Heart left ventricle (tissue), 13 donors: ENCODE data around the gene FSHR.

Source experiments
- POLR2A ChIP-seq, 2 donors: fragments of 450-650 bp; IDR thresholded peaks; one replicate each; pipeline ENCODE4 v1.6.1; 2017; ENCODE audit warnings: antibody characterized with exemption in 2 of 2, mild to moderate bottlenecking in 2 of 2, moderate library complexity in 2 of 2
- TF ChIP-seq, protein P1 (sequence below), 12 donors: fragments of 200-600 bp; sonication (generic) in 4 of 12; IDR thresholded peaks; one replicate each; pipeline versions ENCODE4 v1.5.0 to v1.8.0; 2018 to 2022; ENCODE audit warnings: antibody characterized with exemption in 12 of 12, mild to moderate bottlenecking in 5 of 12
- donor health status: ischemic (EF 13 %, LVEDD 7.1; RV severe dilation, severe dysfunction).
- donor health status: DM: no; HTN: yes; CAD: no.
- donor health status: DM: no; HTN: no; CAD: no.
- donor health status: ischemic (EF 25% LVEDD 6.9; RV normal size, moderate dysfunction).
- donor health status: ischemic (EF 25% LVEDD 5.7; RV mildly dilated, moderate dysfunction).
- donor health status: ischemic (EF 35%, LVEDD 5.7; RV mildly dilated, moderate dysfunction).
- donor health status: nonischemic (EF 11% LVEDD 7.7; RV severe dilation, severe dysfunction).
- donor health status: DM: yes; HTN: yes; CAD: no.
- donor health status: PGD.
- donor health status: ischemic (EF 29% LVEDD 5.4; RV normal size, mild dysfunction).
- donor health status: nonischemic (EF 23%, LVEDD 6.1; RV moderate dilation, normal function).

GRCh38 chr2:48943436-48943835 is 210.9 kb downstream of the FSHR start:
- TF ChIP-seq, protein P1, sequence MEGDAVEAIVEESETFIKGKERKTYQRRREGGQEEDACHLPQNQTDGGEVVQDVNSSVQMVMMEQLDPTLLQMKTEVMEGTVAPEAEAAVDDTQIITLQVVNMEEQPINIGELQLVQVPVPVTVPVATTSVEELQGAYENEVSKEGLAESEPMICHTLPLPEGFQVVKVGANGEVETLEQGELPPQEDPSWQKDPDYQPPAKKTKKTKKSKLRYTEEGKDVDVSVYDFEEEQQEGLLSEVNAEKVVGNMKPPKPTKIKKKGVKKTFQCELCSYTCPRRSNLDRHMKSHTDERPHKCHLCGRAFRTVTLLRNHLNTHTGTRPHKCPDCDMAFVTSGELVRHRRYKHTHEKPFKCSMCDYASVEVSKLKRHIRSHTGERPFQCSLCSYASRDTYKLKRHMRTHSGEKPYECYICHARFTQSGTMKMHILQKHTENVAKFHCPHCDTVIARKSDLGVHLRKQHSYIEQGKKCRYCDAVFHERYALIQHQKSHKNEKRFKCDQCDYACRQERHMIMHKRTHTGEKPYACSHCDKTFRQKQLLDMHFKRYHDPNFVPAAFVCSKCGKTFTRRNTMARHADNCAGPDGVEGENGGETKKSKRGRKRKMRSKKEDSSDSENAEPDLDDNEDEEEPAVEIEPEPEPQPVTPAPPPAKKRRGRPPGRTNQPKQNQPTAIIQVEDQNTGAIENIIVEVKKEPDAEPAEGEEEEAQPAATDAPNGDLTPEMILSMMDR (IDR thresholded peaks at IDR 0.05) = no peak
- TF ChIP-seq POLR2A (IDR thresholded peaks at IDR 0.05) = no peak
